Osteoblast (primary cell): ENCODE data around the gene FBXW10. TPM values are rescaled to one million over a fixed set of nuclear protein-coding genes. Genes with fewer than 3 reads are reported as not detected.
"Not testable (repeated sequence)": the region's sequence is repeated elsewhere in the genome, so short reads cannot be mapped to it uniquely, and the experiment has no call there.

Experiments used
- DNase-seq: peaks from one replicate; pipeline ENCODE4 v3.0.0; 2011; ENCODE audit warnings: low spot score, mixed read lengths; ENCODE audit not compliant: insufficient read length; ENCODE audit errors: missing footprints
- H2AFZ ChIP-seq: 2 replicates; pipeline ENCODE4 v1.6.0; 2011; ENCODE audit warnings: mild to moderate bottlenecking, low read length
- H3K27ac ChIP-seq: 2 replicates; pipeline ENCODE4 v1.5.1; 2011; ENCODE audit warnings: mild to moderate bottlenecking, low read depth, low read length, moderate library complexity
- H3K27me3 ChIP-seq: 2 replicates; pipeline ENCODE4 v1.6.0; 2012; ENCODE audit warnings: mild to moderate bottlenecking, control low read depth, inconsistent platforms, low read length, moderate library complexity; ENCODE audit not compliant: insufficient read depth
- H3K36me3 ChIP-seq: 2 replicates; pipeline ENCODE4 v1.5.1; 2011; ENCODE audit warnings: mild to moderate bottlenecking, low read length, control low read depth, moderate library complexity; ENCODE audit not compliant: insufficient read depth
- H3K4me1 ChIP-seq: 2 replicates; pipeline ENCODE4 v1.5.1; 2011; ENCODE audit warnings: mild to moderate bottlenecking, low read length, control low read depth, moderate library complexity; ENCODE audit not compliant: insufficient read depth
- H3K4me2 ChIP-seq: 2 replicates; pipeline ENCODE4 v1.6.0; 2011; ENCODE audit warnings: mild to moderate bottlenecking, low read length; ENCODE audit not compliant: insufficient read depth
- H3K4me3 ChIP-seq: fragments of 200-600 bp; sonication (generic); 3 replicates; pipeline ENCODE4 v1.5.1; 2012; ENCODE audit warnings: mild to moderate bottlenecking, low read length, inconsistent platforms; ENCODE audit not compliant: insufficient read depth
- H3K79me2 ChIP-seq: 2 replicates; pipeline ENCODE4 v1.6.0; 2012; ENCODE audit warnings: mild to moderate bottlenecking, low read length, control low read depth, inconsistent platforms; ENCODE audit not compliant: insufficient read depth
- H3K9me3 ChIP-seq: 2 replicates; pipeline ENCODE4 v1.5.1; 2011; ENCODE audit warnings: low read depth, low read length, control low read depth
- H4K20me1 ChIP-seq: 2 replicates; pipeline ENCODE4 v1.6.0; 2012; ENCODE audit warnings: mild to moderate bottlenecking, low read length, control low read depth; ENCODE audit not compliant: insufficient read depth
- total RNA-seq: library from RNA; depleted of rRNA; stranded (reverse); fragments of >200 nt; gene quantifications from 2 replicates; pipeline ENCODE4 v1.2.3, GENCODE V29; 2012

The FBXW10 gene
- total RNA-seq, 1 donor, result not detected

GRCh38 chr17:18785933-18786332, 42.1 kb downstream of the FBXW10 start:
- not testable (repeated sequence) for H4K20me1 ChIP-seq, H3K27me3 ChIP-seq, H3K4me3 ChIP-seq, H3K9me3 ChIP-seq, H3K4me2 ChIP-seq, H3K36me3 ChIP-seq, DNase-seq, H2AFZ ChIP-seq, H3K4me1 ChIP-seq, H3K27ac ChIP-seq
- H3K79me2 ChIP-seq, result peaks cover 45% of the 10 kb centered on the region

- not testable (repeated sequence) for H3K4me3 ChIP-seq, H2AFZ ChIP-seq, H4K20me1 ChIP-seq, H3K36me3 ChIP-seq, DNase-seq, H3K4me1 ChIP-seq, H3K9me3 ChIP-seq, H3K27me3 ChIP-seq, H3K4me2 ChIP-seq, H3K27ac ChIP-seq
- H3K79me2 ChIP-seq, result peaks cover 41% of the 10 kb centered on the region
Measured at GRCh38 chr17:18786890-18787289, 43.0 kb downstream of the FBXW10 start.

GRCh38 chr17:18791402-18791801, 47.5 kb downstream of the FBXW10 start:
- not testable (repeated sequence) for H3K27ac ChIP-seq, H3K79me2 ChIP-seq, H4K20me1 ChIP-seq, DNase-seq, H2AFZ ChIP-seq, H3K27me3 ChIP-seq, H3K36me3 ChIP-seq, H3K9me3 ChIP-seq, H3K4me3 ChIP-seq, H3K4me1 ChIP-seq, H3K4me2 ChIP-seq

- H3K27me3 ChIP-seq, DNase-seq, H3K4me1 ChIP-seq, H4K20me1 ChIP-seq, H2AFZ ChIP-seq, H3K4me2 ChIP-seq, H3K9me3 ChIP-seq, H3K4me3 ChIP-seq, H3K79me2 ChIP-seq, H3K27ac ChIP-seq: not testable (repeated sequence)
- H3K36me3 ChIP-seq, result peaks cover 10% of the 10 kb centered on the region
Measured at GRCh38 chr17:18794841-18795240, 51.0 kb downstream of the FBXW10 start.

GRCh38 chr17:18796887-18797286, 53.0 kb downstream of the FBXW10 start:
- H3K4me3 ChIP-seq, H3K9me3 ChIP-seq, H4K20me1 ChIP-seq, H3K4me1 ChIP-seq, DNase-seq, H3K79me2 ChIP-seq, H3K27ac ChIP-seq, H2AFZ ChIP-seq, H3K27me3 ChIP-seq, H3K4me2 ChIP-seq: not testable (repeated sequence)
- peaks cover 10% of the 10 kb centered on the region for H3K36me3 ChIP-seq

GRCh38 chr17:18803458-18804245, 59.8 kb downstream of the FBXW10 start:
- not testable (repeated sequence) for H3K27me3 ChIP-seq, H3K27ac ChIP-seq, H2AFZ ChIP-seq, H3K9me3 ChIP-seq, H3K79me2 ChIP-seq, H4K20me1 ChIP-seq, H3K4me1 ChIP-seq, H3K4me2 ChIP-seq, DNase-seq, H3K36me3 ChIP-seq, H3K4me3 ChIP-seq

- DNase-seq, H2AFZ ChIP-seq: not testable (repeated sequence)
Measured at GRCh38 chr17:18815924-18816323, 72.1 kb downstream of the FBXW10 start.

More at GRCh38 chr17:18815924-18816323, 72.1 kb downstream of the FBXW10 start:
- not testable (repeated sequence) for H3K27me3 ChIP-seq, H3K4me3 ChIP-seq, H3K27ac ChIP-seq, H3K9me3 ChIP-seq, H4K20me1 ChIP-seq, H3K36me3 ChIP-seq, H3K4me1 ChIP-seq, H3K79me2 ChIP-seq, H3K4me2 ChIP-seq
